Measurements from ENCODE around the gene POTEB2.
"Not testable (repeated sequence)": the region's sequence is repeated elsewhere in the genome, so short reads cannot be mapped to it uniquely, and the experiment has no call there.

The POTEB2 gene

GRCh38 chr15:20866214-20866613 lies at the start of gene POTEB2:
TSS of gene POTEB2 (minus strand) at chr15:20866314. CDS start at chr15:20866281, 33 bp downstream.
- DNase-seq, result not testable (repeated sequence)

- DNase-seq, result not testable (repeated sequence)
Observed at GRCh38 chr15:20879916-20880315, 13.8 kb upstream of the POTEB2 start.

- DNase-seq, result not testable (repeated sequence)
Observed at GRCh38 chr15:20878464-20878863, 12.3 kb upstream of the POTEB2 start.

- DNase-seq, result not testable (repeated sequence)
Observed at GRCh38 chr15:20877819-20878218, 11.7 kb upstream of the POTEB2 start.

Data from activated CD4-positive, CD25-positive, alpha-beta regulatory T cell (primary cell).